Measurements from ENCODE around the gene ACR. TPM values are rescaled to one million over a fixed set of nuclear protein-coding genes. Genes with fewer than 3 reads are reported as not detected.
A peak's percentile ranks its signal among the peaks of the same experiment; 100 is the strongest.

ACR gene
- total RNA-seq, 1 donor = 2.2 TPM

GRCh38 chr22:50702821-50703725 is 34.9 kb upstream of the ACR start:
- no peak for DNase-seq (ENCODE audit: low read depth in 2 of 3, low spot score in 2 of 3)

- DNase-seq (ENCODE audit: low read depth in 2 of 3, low spot score in 2 of 3) = no peak
These were observed 34.1 kb upstream of the ACR start for GRCh38 chr22:50703726-50704509.

- DNase-seq (ENCODE audit: low read depth in 2 of 3, low spot score in 2 of 3) = no peak
These were observed 33.3 kb upstream of the ACR start for GRCh38 chr22:50704510-50705218.

GRCh38 chr22:50705219-50705691 is 32.7 kb upstream of the ACR start:
- peak in 1 of 3 donors; percentile 18 for DNase-seq (ENCODE audit: low read depth in 2 of 3, low spot score in 2 of 3)

- no peak for DNase-seq (ENCODE audit: low read depth in 2 of 3, low spot score in 2 of 3)
These were observed 32.1 kb upstream of the ACR start for GRCh38 chr22:50705851-50706351.

GRCh38 chr22:50706481-50707125 is 31.4 kb upstream of the ACR start:
- no peak for DNase-seq (ENCODE audit: low read depth in 2 of 3, low spot score in 2 of 3)

- DNase-seq (ENCODE audit: low read depth in 2 of 3, low spot score in 2 of 3) = no peak
These were observed 29.5 kb upstream of the ACR start for GRCh38 chr22:50708474-50708873.

- no peak for DNase-seq (ENCODE audit: low read depth in 2 of 3, low spot score in 2 of 3)
These were observed 29.0 kb upstream of the ACR start for GRCh38 chr22:50708996-50709395.

GRCh38 chr22:50710221-50710620 is 27.8 kb upstream of the ACR start:
- no peak for DNase-seq (ENCODE audit: low read depth in 2 of 3, low spot score in 2 of 3)

GRCh38 chr22:50710886-50711285 is 27.1 kb upstream of the ACR start:
- no peak for DNase-seq (ENCODE audit: low read depth in 2 of 3, low spot score in 2 of 3)

- no peak for DNase-seq (ENCODE audit: low read depth in 2 of 3, low spot score in 2 of 3)
These were observed 26.3 kb upstream of the ACR start for GRCh38 chr22:50711446-50712340.

- no peak for DNase-seq (ENCODE audit: low read depth in 2 of 3, low spot score in 2 of 3)
These were observed 25.5 kb upstream of the ACR start for GRCh38 chr22:50712341-50713007.

- no peak for DNase-seq (ENCODE audit: low read depth in 2 of 3, low spot score in 2 of 3)
These were observed 25.0 kb upstream of the ACR start for GRCh38 chr22:50713008-50713385.

- no peak for DNase-seq (ENCODE audit: low read depth in 2 of 3, low spot score in 2 of 3)
These were observed 24.4 kb upstream of the ACR start for GRCh38 chr22:50713571-50714056.

- no peak for DNase-seq (ENCODE audit: low read depth in 2 of 3, low spot score in 2 of 3)
These were observed 23.9 kb upstream of the ACR start for GRCh38 chr22:50714150-50714549.

GRCh38 chr22:50714631-50715179 is 23.3 kb upstream of the ACR start:
- no peak for DNase-seq (ENCODE audit: low read depth in 2 of 3, low spot score in 2 of 3)

- DNase-seq (ENCODE audit: low read depth in 2 of 3, low spot score in 2 of 3) = no peak
These were observed 22.8 kb upstream of the ACR start for GRCh38 chr22:50715250-50715649.

GRCh38 chr22:50715776-50716175 is 22.2 kb upstream of the ACR start:
- DNase-seq (ENCODE audit: low read depth in 2 of 3, low spot score in 2 of 3) = no peak

Data from hematopoietic multipotent progenitor cell (in vitro differentiated cells).